ENCODE measurements around the gene LRTM2.
A peak's percentile ranks its signal among the peaks of the same experiment; 100 is the strongest.

LRTM2 gene

GRCh38 chr12:1836854-1837421 is 16.6 kb downstream of the LRTM2 start (continued):
- TF ChIP-seq ZNF555 (tag by site-specific recombination; conservative IDR thresholded peaks at IDR 0.05): no peak
- TF ChIP-seq ZNF624 (tag by site-specific recombination; IDR thresholded peaks at IDR 0.05): no peak
- TF ChIP-seq ZBTB8A (tag by site-specific recombination; IDR thresholded peaks at IDR 0.05): 0 out of 2 replicates have a peak, but pooled peaks have one; percentile 10
- TF ChIP-seq ZNF501 (tag by site-specific recombination; IDR thresholded peaks at IDR 0.05): no peak
- TF ChIP-seq ZNF341 (tag by site-specific recombination; IDR thresholded peaks at IDR 0.05; ENCODE audit: low read depth): peak; percentile 65
- no peak for TF ChIP-seq HOXC10 (CRISPR knock-in tag; IDR thresholded peaks at IDR 0.05)

- ChIA-PET POLR2A (no interaction called here), CTCF (no interaction called here)
- Histone ChIP-seq H3K36me3 (ENCODE audit: control insufficient read depth in 2 of 2, insufficient read depth in 1 of 2, low read length in 2 of 2) (no peaks in the 10 kb centered on the region), H3K4me1 (ENCODE audit: control insufficient read depth, insufficient read depth, low read length) (no peaks in the 10 kb centered on the region), H3K27ac (ENCODE audit: extremely low read depth, low read depth, low read length) (no peak overlapping the region), H3K9me3 (ENCODE audit: control insufficient read depth, insufficient read depth, low read depth, low read length) (no peaks in the 10 kb centered on the region), H3K4me3 (ENCODE audit: low read depth, low read length) (no peak overlapping the region)
- no peak for TF ChIP-seq ZNF148 (tag by site-specific recombination; IDR thresholded peaks at IDR 0.05; ENCODE audit: borderline replicate concordance)
- no peak for TF ChIP-seq ZNF2 (tag by site-specific recombination; IDR thresholded peaks at IDR 0.05)
- TF ChIP-seq ZNF362 (tag by site-specific recombination; IDR thresholded peaks at IDR 0.05): no peak
- no peak for TF ChIP-seq REST (tag by site-specific recombination; IDR thresholded peaks at IDR 0.05)
- TF ChIP-seq ZNF202 (tag by site-specific recombination; IDR thresholded peaks at IDR 0.05; ENCODE audit: borderline replicate concordance): no peak
- TF ChIP-seq, protein P1, sequence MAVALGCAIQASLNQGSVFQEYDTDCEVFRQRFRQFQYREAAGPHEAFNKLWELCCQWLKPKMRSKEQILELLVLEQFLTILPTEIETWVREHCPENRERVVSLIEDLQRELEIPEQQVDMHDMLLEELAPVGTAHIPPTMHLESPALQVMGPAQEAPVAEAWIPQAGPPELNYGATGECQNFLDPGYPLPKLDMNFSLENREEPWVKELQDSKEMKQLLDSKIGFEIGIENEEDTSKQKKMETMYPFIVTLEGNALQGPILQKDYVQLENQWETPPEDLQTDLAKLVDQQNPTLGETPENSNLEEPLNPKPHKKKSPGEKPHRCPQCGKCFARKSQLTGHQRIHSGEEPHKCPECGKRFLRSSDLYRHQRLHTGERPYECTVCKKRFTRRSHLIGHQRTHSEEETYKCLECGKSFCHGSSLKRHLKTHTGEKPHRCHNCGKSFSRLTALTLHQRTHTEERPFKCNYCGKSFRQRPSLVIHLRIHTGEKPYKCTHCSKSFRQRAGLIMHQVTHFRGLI (tag by site-specific recombination; IDR thresholded peaks at IDR 0.05): no peak
- no peak for TF ChIP-seq GFI1B (tag by site-specific recombination; IDR thresholded peaks at IDR 0.05)
- TF ChIP-seq TRIM28 (IDR thresholded peaks at IDR 0.05; ENCODE audit: borderline replicate concordance, low read length): no peak
- TF ChIP-seq, protein P2, sequence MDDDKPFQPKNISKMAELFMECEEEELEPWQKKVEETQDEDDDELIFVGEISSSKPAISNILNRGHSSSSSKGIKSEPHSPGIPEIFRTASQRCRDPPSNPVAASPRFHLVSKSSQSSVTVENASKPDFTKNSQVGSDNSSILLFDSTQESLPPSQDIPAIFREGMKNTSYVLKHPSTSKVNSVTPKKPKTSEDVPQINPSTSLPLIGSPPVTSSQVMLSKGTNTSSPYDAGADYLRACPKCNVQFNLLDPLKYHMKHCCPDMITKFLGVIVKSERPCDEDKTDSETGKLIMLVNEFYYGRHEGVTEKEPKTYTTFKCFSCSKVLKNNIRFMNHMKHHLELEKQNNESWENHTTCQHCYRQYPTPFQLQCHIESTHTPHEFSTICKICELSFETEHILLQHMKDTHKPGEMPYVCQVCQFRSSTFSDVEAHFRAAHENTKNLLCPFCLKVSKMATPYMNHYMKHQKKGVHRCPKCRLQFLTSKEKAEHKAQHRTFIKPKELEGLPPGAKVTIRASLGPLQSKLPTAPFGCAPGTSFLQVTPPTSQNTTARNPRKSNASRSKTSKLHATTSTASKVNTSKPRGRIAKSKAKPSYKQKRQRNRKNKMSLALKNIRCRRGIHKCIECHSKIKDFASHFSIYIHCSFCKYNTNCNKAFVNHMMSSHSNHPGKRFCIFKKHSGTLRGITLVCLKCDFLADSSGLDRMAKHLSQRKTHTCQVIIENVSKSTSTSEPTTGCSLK (tag by site-specific recombination; IDR thresholded peaks at IDR 0.05): no peak
Observed at GRCh38 chr12:1837541-1838204, 17.3 kb downstream of the LRTM2 start.
